HG03108 (cell line): Measurements from ENCODE around the gene COPG1.
A peak's percentile ranks its signal among the peaks of the same experiment; 100 is the strongest.

ENCODE experiments used
- ATAC-seq: cut with Tn5 transposase; IDR thresholded peaks from one replicate; pipeline ENCODE4 v1.9.1; 2021; ENCODE audit warnings: moderate library complexity; ENCODE audit not compliant: unreplicated experiment

The COPG1 gene

DNA sequence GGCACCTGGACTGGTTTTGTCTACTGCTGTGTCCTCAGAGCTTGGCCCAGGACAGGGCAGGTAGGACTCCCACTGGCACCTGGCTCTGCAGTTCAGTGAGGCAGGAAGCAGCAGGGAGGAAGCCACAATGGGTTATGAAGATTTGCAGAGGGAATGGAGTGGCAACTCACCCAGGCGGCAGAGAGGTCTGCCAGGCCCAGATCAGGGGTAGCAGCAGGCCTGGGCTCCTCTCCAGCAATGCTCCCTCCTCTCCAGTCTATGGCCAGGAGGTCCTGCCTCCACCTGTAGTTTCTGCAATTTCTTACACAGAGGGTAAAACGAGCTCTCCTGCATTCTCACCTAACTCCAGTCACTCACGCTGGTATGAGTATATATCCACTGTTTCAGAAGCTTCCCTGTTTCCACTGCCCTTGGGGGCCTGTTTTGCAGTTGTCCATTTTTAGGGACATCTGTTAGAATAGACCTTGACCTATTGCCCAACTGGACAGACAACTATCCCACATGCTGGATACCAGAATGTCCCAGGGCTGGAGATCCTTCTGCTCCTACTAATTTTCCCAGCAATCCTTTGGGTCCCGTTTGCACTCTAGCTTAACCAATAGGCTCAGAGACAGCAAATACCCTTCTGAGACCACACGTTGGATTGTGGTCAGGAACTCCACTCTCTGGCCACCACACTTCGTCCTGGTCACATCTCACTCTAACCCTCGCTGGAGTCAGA is 64.4 kb downstream of the COPG1 start:
- no peak for ATAC-seq

GRCh38 chr3:129314386-129315222 is 65.2 kb downstream of the COPG1 start:
- ATAC-seq: peak; percentile 29

- ATAC-seq: peak; percentile 0
Measured at GRCh38 chr3:129315223-129315997, 66.0 kb downstream of the COPG1 start.

DNA sequence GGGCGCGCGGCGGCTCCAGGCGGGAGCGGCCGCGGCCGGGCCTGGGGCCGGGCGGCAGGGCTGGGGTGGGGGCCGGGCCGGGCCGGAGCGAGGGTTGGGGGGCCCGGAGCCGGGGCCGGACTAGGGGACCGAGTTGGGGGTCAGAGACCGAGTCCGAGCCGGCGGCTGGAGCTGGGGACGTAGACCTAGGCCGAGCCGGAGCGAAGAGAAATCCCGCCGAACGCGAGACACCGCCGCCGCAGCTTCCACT is 66.5 kb downstream of the COPG1 start:
- no peak for ATAC-seq

DNA sequence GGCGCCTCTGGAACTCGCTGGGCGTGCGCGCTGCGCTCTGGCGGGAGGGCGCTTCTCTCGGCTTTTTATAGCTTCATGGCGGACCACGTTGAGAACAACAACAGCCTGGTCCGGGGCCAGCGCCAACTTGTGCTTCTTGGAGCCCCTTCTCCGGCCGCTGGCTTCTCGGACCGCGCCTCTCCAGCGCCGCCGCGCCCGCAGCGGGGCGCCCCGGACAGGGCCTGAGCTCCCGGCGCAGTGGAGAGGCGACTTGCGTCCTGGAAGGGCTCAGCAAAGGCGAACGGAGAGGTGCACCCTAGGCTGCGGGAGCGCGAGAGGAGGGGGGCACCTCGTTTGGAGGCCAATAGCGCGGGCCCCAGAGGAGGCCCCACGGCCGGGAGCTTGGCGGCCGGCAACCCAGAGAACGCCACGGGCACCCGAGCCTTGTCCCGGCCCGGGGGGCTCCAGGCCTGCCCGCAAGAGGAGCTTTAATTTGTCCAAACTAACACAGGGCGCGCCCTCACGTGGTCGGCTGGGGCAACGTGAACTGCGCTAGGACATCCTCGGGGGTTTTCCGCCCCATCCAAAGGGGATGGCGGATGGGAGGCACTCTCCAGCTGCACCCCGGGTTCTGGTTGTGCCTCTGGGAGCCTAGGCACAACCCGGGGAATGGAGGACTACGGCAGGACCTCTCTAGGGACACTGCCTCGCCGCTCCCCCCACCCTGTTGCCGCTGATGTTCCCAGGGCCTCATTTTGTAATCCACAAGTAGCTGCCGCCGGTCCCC is 67.0 kb downstream of the COPG1 start:
- peak; percentile 29 for ATAC-seq

DNA sequence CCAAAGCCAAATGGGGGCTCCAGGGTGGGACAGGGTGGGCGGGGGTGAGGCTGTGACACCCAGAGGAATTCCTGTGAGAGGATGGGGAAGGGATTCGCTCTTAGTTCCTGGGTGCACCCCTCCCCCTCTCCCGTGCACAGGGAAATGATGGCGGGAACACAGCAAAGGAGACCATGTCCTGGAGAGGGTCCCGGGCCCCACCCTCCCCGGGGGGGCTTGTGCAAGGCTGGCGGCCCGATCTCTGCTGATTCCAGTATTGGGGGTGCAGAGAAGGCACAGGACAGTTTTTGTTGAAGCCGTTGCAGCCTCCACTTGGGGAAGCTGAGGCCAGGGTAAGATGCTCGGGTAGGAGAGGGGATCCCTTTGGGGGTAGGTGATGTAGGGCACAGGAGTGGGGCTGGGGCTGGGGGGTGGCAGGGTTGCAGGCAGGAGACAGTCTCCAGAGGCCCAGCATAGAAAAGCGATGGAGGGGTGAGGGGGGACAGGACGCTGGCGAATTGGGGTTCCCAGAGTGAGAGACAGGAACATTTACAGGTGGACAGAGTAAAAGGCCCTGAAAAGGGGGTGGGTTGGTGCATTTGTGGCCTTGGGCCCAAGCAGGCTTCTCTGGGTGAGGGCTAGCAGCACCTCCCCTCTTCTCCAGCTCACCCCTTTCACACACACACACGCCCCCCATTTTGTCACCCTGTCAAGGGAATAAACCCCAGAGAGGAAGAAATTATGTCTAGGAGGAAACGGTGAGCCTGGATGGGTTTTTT is 67.8 kb downstream of the COPG1 start:
- ATAC-seq: no peak

DNA sequence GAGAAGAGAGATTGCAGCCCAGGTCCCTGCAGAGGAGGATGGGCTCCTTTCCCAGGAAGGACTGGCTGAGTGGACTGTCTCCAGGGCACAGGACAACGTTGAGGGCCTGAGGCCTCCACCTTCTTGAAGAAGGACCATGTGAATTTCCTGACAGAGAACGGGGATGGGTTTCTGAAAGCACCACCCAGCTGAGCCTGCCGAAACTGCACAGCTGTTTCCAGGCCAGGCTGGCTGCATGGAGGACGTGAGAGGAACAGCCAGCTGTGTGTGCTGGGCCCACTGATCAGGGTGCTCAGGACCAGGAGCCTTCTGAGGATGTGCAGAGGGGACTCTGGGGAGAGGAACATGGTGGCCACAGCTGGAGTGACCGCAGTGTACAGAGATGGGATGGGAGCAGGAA is 68.4 kb downstream of the COPG1 start:
- ATAC-seq: no peak

- ATAC-seq: no peak
Measured at GRCh38 chr3:129318921-129319320, 69.5 kb downstream of the COPG1 start.

GRCh38 chr3:129320261-129320660 is 70.9 kb downstream of the COPG1 start:
- no peak for ATAC-seq

- ATAC-seq: no peak
Measured at GRCh38 chr3:129320825-129321487, 71.5 kb downstream of the COPG1 start.

- ATAC-seq: no peak
Measured at GRCh38 chr3:129321887-129322286, 72.5 kb downstream of the COPG1 start.

DNA sequence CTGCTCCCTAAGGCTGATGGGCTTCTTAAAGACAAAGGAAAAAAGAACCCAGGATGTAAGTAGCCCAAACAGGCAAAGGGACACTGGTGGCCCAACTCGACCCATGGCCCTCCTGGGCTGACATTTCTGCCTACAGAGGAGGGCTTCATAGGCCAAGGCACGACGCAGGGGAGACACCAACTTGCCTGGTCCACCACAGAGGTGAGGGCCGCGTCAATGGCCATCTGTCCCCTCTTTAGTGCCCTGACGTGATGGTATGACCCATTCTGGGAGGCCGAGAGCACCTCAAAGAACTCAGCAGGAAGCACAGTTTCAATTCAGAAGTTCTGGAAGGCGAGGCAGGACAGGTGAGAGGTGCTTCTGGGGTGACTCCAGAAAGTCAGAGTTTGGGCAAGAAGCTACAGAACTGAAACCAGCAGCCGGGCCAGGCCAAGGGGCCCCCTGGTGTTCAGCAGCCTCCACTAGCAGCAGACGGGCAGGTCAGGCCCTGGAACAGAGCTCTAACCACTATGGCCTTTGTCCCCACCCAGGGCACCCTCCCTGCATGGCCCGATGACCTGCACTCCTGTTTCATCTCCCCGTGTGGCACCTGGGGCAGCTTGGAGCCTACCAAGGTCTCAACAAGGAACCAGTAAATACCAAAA is 74.4 kb downstream of the COPG1 start:
- ATAC-seq: no peak

- ATAC-seq: no peak
Measured at GRCh38 chr3:129324855-129325254, 75.4 kb downstream of the COPG1 start.

DNA sequence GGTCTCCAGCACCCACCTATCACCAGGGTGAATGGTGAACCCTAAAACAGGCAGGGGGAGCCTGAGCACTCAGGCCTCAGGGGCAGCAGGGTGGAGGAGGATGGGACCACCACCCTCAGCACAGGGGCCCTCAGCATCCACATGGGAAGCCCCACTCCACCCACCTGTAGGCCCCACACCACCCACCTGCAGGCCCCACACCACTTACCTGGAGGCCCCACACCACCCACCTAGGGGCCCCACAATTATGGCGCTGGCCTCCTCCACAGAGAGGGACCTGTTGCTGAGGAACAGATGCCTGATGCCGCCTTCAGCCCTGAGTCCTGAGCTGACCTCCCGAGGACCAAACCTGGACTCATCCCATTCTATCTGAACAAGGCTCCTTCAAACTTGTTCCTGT is 76.0 kb downstream of the COPG1 start:
- no peak for ATAC-seq

DNA sequence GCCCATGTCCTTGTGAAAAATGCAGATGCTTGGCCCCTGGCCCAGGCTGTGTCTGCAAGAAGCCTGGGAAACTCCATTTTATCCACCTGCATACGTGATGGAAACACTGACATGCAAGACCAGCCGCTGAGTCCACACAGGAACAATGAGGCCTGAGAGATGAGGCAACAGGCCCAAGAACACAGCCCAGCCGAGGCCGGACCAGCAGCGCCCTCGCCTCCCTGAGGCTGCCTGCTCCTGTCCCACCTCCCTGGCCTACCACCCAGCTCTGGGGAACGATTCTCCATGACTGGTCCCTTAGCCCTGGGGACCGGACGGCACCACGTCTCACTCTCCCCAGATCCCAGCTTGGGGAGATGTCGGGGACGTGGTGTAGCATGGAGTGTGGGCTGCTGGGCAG is 76.7 kb downstream of the COPG1 start:
- no peak for ATAC-seq

- ATAC-seq: no peak
Measured at GRCh38 chr3:129326595-129326994, 77.2 kb downstream of the COPG1 start.
